ENCODE measurements around the gene CKAP2L.

DNA sequence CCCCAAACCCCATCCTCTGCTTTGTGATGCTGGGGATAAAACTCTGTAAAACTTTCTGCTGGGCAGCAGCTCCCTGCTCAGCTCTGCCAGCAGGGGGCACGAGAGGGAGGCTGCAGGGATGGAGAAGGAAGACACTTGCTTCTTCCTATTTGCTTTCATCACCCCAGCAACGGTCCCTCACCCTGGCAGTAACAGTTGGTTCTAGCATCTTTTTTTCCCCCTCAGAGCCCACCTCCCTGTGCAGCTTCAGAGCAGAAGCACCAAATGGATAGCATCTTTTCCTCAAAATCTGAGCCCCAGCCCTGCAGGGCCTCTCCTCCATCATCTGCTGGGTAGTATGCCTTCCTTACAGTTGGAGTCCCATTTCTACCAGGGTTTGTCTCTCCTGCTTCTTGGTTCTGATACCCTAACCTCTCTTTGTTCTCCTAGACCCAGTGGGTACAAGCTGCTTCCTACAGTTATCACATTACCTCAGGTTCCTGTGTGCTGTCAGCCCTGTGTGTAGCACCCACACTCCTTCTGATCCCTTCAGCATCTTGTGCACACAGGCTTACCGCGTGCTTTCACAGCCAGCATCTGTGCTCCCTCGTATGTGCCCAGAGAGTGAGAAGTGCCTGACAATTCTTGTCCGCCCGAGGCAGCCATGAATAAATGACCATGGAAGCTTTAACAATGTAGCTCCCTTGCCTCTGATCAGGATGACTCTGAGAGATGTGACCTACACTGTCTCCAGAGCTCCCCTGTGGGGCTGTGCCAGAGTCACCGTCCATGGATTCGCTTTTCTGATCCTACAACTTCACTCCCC lies 14.5 kb downstream of the CKAP2L start:
- no peak for TF ChIP-seq POLR2A (IDR thresholded peaks at IDR 0.05)
- TF ChIP-seq, protein P1, sequence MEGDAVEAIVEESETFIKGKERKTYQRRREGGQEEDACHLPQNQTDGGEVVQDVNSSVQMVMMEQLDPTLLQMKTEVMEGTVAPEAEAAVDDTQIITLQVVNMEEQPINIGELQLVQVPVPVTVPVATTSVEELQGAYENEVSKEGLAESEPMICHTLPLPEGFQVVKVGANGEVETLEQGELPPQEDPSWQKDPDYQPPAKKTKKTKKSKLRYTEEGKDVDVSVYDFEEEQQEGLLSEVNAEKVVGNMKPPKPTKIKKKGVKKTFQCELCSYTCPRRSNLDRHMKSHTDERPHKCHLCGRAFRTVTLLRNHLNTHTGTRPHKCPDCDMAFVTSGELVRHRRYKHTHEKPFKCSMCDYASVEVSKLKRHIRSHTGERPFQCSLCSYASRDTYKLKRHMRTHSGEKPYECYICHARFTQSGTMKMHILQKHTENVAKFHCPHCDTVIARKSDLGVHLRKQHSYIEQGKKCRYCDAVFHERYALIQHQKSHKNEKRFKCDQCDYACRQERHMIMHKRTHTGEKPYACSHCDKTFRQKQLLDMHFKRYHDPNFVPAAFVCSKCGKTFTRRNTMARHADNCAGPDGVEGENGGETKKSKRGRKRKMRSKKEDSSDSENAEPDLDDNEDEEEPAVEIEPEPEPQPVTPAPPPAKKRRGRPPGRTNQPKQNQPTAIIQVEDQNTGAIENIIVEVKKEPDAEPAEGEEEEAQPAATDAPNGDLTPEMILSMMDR (IDR thresholded peaks at IDR 0.05): peak; percentile 82 to 93 (median 86)

Data from heart left ventricle (tissue), 13 donors.